Kidney epithelial cell (primary cell): Measurements from ENCODE around the gene FARSA. TPM values are rescaled to one million over a fixed set of nuclear protein-coding genes. Genes with fewer than 3 reads are reported as not detected.
"Not testable (repeated sequence)": the region's sequence is repeated elsewhere in the genome, so short reads cannot be mapped to it uniquely, and the experiment has no call there.

Experiments
- DNase-seq: peaks from one replicate; pipeline ENCODE4 v3.0.0-alpha.2; 2010; ENCODE audit warnings: low read depth
- H3K27me3 ChIP-seq: 2 replicates; pipeline ENCODE4 v1.6.0; 2011; ENCODE audit warnings: low read length; ENCODE audit not compliant: control insufficient read depth, insufficient read depth
- H3K36me3 ChIP-seq: 2 replicates; pipeline ENCODE4 v1.5.1; 2011; ENCODE audit warnings: low read length; ENCODE audit not compliant: control insufficient read depth, insufficient read depth
- H3K4me3 ChIP-seq: 2 replicates; pipeline ENCODE4 v1.5.1; 2011; ENCODE audit warnings: low read depth, mild to moderate bottlenecking, control low read depth, low read length
- total RNA-seq: library from RNA; depleted of rRNA; stranded (reverse); fragments of >200 nt; gene quantifications from 2 replicates; pipeline ENCODE4 v1.2.3, GENCODE V29; 2015
- TF ChIP-seq, protein P1 (sequence below): IDR thresholded peaks from 2 replicates; pipeline ENCODE4 v1.5.1; 2011; ENCODE audit warnings: mild to moderate bottlenecking, moderate library complexity, low read length, control low read depth, inconsistent platforms; ENCODE audit not compliant: insufficient read depth, poor library complexity, severe bottlenecking

FARSA gene
- total RNA-seq, 1 donor from 2014 or later, result 93.7 TPM

DNA sequence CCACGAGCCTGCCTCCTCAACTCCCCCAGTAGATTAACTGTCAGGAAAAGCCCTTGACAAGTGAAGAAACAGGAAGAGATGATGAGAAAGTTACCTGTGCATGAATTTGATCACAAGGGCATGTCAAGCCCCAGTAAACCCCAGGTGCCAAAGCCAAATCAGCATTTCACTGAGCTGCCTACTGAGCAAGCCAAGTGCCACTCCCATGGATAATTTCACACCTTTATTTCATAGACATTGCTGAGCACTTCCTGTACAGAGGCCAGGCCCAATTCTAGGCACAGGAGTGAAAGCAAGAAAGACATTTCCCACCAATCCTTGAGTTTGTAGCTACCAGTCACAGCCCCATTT is 21.1 kb upstream of the FARSA start:
- no peaks in the 10 kb centered on the region for H3K27me3 ChIP-seq
- no peak overlapping the region for H3K4me3 ChIP-seq
- TF ChIP-seq, protein P1, sequence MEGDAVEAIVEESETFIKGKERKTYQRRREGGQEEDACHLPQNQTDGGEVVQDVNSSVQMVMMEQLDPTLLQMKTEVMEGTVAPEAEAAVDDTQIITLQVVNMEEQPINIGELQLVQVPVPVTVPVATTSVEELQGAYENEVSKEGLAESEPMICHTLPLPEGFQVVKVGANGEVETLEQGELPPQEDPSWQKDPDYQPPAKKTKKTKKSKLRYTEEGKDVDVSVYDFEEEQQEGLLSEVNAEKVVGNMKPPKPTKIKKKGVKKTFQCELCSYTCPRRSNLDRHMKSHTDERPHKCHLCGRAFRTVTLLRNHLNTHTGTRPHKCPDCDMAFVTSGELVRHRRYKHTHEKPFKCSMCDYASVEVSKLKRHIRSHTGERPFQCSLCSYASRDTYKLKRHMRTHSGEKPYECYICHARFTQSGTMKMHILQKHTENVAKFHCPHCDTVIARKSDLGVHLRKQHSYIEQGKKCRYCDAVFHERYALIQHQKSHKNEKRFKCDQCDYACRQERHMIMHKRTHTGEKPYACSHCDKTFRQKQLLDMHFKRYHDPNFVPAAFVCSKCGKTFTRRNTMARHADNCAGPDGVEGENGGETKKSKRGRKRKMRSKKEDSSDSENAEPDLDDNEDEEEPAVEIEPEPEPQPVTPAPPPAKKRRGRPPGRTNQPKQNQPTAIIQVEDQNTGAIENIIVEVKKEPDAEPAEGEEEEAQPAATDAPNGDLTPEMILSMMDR, result no peak
- DNase-seq, result no peak
- peaks cover 1% of the 10 kb centered on the region for H3K36me3 ChIP-seq

DNA sequence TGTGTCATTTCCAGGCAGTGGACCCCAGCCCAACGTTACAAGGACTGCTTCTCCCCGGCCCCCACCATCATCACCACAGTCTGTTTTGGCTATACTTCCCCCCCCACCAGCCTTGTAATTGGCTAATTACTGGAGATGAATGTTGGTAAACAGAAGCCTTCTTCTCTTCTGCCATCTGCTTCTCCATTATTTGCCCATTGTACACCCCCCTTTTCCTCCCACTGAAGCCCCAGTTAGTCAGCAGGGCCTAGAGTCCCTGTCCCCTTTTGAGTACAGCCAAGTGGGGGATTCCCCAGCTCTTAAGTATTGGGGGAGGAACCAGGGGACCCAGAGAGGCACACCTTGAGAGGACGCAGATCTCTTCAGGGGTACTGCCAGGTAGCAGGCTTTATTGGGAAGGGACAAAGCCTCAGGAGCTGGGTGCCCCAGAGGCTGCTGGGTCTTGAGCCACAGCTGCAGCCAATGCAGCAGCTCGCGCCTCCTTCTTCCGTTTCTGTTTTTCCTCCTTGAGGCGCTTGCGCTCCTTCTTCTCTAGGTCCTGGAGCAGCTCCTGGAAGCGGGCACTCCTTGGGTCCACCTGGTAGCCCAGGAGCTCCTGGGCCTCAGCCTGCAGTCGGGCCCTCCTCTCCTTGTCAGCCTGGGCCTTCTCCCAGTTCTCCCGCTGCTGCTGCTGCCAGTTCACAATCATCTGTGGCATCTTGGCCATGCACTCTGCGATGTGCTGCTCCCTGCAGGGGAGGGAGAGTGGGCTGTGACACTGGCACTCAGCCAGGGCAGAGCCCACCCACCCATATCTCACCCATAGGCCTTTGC is 20.5 kb upstream of the FARSA start:
- Histone ChIP-seq H3K27me3 (no peaks in the 10 kb centered on the region), H3K4me3 (no peak overlapping the region), H3K36me3 (peaks cover 2% of the 10 kb centered on the region)
- no peak for DNase-seq
- TF ChIP-seq, protein P1, result no peak

DNA sequence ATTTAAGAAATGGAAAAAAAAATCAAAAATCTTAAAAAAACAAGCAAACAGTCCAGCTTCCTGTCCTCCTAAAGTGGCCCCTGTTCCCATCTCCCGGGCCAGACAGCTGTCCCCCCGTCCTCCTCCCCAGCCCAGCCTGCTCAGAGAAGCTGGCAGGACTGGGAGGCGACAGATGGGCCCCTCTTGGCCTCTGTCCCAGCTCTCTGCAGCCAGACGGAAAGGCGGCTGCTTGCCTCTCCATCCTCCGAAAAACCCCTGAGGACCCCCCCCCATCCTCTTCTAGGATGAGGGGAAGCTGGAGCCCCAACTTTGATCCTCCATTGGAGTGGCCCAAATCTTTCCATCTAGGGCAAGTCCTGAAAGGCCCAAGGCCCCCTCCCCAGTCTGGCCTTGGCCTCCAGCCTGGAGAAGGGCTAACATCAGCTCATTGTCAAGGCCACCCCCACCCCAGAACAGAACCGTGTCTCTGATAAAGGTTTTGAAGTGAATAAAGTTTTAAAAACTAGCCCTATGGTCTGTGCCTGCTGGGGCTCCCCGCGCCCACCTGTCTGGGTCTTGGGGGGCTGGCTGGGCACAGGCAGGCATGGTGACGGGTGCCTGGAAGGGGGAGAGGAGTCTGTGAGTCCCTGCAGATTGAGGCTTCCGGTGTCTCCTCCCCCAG is 19.8 kb upstream of the FARSA start:
- no peak overlapping the region for H3K4me3 ChIP-seq
- no peak for DNase-seq
- TF ChIP-seq, protein P1, result no peak
- no peaks in the 10 kb centered on the region for H3K27me3 ChIP-seq
- H3K36me3 ChIP-seq, result peaks cover 4% of the 10 kb centered on the region

DNA sequence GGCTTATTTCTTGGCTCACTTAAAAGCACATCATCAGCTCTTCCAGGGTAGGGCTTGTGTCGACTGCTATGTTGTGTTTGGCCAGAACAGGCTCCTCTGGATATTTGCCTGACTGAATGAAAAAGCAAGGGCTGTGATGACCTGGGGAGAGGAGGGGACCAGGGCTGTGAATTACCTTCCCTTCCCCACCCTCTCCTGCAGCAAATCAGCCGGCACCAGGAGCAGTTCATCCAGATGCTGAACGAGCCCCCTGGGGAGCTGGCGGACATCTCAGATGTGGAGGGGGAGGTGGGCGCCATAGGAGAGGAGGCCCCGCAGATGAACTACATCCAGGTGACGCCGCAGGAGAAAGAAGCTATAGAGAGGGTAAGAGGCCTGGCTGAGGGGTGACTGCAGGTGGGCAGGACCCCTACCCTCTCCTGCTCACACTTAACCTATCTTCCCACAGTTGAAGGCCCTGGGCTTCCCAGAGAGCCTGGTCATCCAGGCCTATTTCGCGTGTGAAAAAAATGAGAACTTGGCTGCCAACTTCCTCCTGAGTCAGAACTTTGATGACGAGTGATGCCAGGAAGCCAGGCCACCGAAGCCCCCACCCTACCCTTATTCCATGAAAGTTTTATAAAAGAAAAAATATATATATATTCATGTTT is 19.1 kb upstream of the FARSA start:
- no peak for DNase-seq
- Histone ChIP-seq H3K36me3 (peaks cover 4% of the 10 kb centered on the region), H3K27me3 (no peaks in the 10 kb centered on the region), H3K4me3 (no peak overlapping the region)
- TF ChIP-seq, protein P1, result no peak

DNA sequence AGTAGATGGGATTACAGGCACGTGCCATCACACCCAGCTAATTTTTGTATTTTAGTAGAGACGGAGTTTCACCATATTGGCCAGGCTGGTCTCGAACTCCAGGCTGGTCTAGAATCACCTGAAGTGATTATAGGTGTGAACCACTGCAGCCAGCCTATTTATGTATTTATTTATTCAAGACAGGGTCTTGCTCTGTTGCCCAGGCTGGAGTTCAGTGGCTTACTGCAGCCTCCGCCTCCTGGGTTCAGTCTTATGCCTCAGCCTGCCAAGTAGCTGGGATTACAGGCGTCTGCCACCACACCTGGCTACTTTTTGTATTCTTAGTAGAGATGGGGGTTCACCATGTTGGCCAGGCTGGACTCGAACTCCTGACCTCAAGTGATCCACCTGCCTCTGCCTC is 18.5 kb upstream of the FARSA start:
- H3K36me3 ChIP-seq, DNase-seq, H3K4me3 ChIP-seq, H3K27me3 ChIP-seq: not testable (repeated sequence)
